GM04504 (cell line): Measurements from ENCODE around the gene OSBPL6.

Experiments used
- DNase-seq: peaks from one replicate; pipeline ENCODE4 v3.0.0-alpha.2; 2012; ENCODE audit warnings: low read depth

Gene OSBPL6

GRCh38 chr2:178238750-178239149 lies 44.4 kb downstream of the OSBPL6 start:
- no peak for DNase-seq

- peak; percentile 91 for DNase-seq
Observed at GRCh38 chr2:178241844-178242551, 47.7 kb downstream of the OSBPL6 start.

GRCh38 chr2:178242552-178242883 lies 48.2 kb downstream of the OSBPL6 start:
- no peak for DNase-seq

- DNase-seq, result no peak
Observed at GRCh38 chr2:178243961-178244360, 49.6 kb downstream of the OSBPL6 start.

- no peak for DNase-seq
Observed at GRCh38 chr2:178244777-178245176, 50.5 kb downstream of the OSBPL6 start.

- DNase-seq, result no peak
Observed at GRCh38 chr2:178246696-178247095, 52.4 kb downstream of the OSBPL6 start.

- DNase-seq, result no peak
Observed at GRCh38 chr2:178247250-178247649, 52.9 kb downstream of the OSBPL6 start.

- no peak for DNase-seq
Observed at GRCh38 chr2:178250429-178250828, 56.1 kb downstream of the OSBPL6 start.

- no peak for DNase-seq
Observed at GRCh38 chr2:178251151-178251955, 57.0 kb downstream of the OSBPL6 start.

- DNase-seq, result no peak
Observed at GRCh38 chr2:178256382-178257042, 62.2 kb downstream of the OSBPL6 start.

- no peak for DNase-seq
Observed at GRCh38 chr2:178257127-178257526, 62.8 kb downstream of the OSBPL6 start.

GRCh38 chr2:178258916-178259315 lies 64.6 kb downstream of the OSBPL6 start:
- no peak for DNase-seq

- DNase-seq, result no peak
Observed at GRCh38 chr2:178263159-178263860, 69.0 kb downstream of the OSBPL6 start.

- DNase-seq, result no peak
Observed at GRCh38 chr2:178264211-178264610, 69.9 kb downstream of the OSBPL6 start.

- no peak for DNase-seq
Observed at GRCh38 chr2:178265851-178266250, 71.5 kb downstream of the OSBPL6 start.

- no peak for DNase-seq
Observed at GRCh38 chr2:178266445-178266844, 72.1 kb downstream of the OSBPL6 start.

- DNase-seq, result no peak
Observed at GRCh38 chr2:178267660-178268059, 73.3 kb downstream of the OSBPL6 start.

- no peak for DNase-seq
Observed at GRCh38 chr2:178268435-178268834, 74.1 kb downstream of the OSBPL6 start.

- DNase-seq, result no peak
Observed at GRCh38 chr2:178269438-178270224, 75.3 kb downstream of the OSBPL6 start.

- DNase-seq, result no peak
Observed at GRCh38 chr2:178270338-178270737, 76.0 kb downstream of the OSBPL6 start.

GRCh38 chr2:178271094-178271493 lies 76.8 kb downstream of the OSBPL6 start:
- DNase-seq, result no peak
